ENCODE measurements around the gene AHRR. TPM values are rescaled to one million over a fixed set of nuclear protein-coding genes. Genes with fewer than 3 reads are reported as not detected.
"Not testable (repeated sequence)": the region's sequence is repeated elsewhere in the genome, so short reads cannot be mapped to it uniquely, and the experiment has no call there.

The AHRR gene
- total and polyA plus RNA-seq, 12 donors = 0.07 to 1.2 (median 0.33) TPM; not detected in 2

GRCh38 chr5:401146-402034, 79.9 kb downstream of the AHRR start:
- Histone ChIP-seq H3K4me3 (no peak overlapping the region), H3K27ac (no peak overlapping the region), H3K36me3 (no peaks in the 10 kb centered on the region), H3K4me1 (peaks cover 0 to 18% (median 14%) of the 10 kb centered on the region in 9 donors), H3K27me3 (peaks cover 0 to 30% (median 9%) of the 10 kb centered on the region in 7 donors), H3K9me3 (no peaks in the 10 kb centered on the region)
- TF ChIP-seq CTCF (IDR thresholded peaks at IDR 0.05) = no peak
- no peak for DNase-seq
- ATAC-seq = no peak
- intact Hi-C loops (cut with DNase I) = loop anchor here in 1 of 10 donors (2.0 kb wide), 1 partner anchor 57 kb away; no protein-coding TSS in a partner anchor
- 84 to 89% methylated on average over 24 of the region's 24 CpGs for WGBS, 2 donors

DNA sequence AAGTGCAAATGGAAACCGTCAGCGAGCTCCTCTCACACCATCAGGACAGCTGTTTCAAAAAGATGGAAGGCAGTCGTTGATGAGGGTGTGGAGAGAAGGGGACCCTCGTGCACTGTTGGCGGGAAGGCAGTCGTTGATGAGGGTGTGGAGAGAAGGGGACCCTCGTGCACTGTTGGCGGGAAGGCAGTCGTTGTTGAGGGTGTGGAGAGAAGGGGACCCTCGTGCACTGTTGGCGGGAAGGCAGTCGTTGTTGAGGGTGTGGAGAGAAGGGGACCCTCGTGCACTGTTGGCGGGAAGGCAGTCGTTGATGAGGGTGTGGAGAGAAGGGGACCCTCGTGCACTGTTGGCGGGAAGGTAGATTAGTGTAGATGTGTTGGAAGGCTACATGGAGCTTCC, 80.7 kb downstream of the AHRR start:
- intact Hi-C loops (cut with DNase I) = loop anchor here in 1 of 10 donors (2.0 kb wide), 1 partner anchor 57 kb away; no protein-coding TSS in a partner anchor
- ATAC-seq, DNase-seq, H3K27ac ChIP-seq, H3K9me3 ChIP-seq, H3K4me3 ChIP-seq, H3K36me3 ChIP-seq: not testable (repeated sequence)
- peaks cover 0 to 30% (median 9%) of the 10 kb centered on the region in 7 donors for H3K27me3 ChIP-seq
- H3K4me1 ChIP-seq = peaks cover 0 to 18% (median 14%) of the 10 kb centered on the region in 9 donors
- 89 to 91% methylated on average over 17 of the region's 17 CpGs for WGBS, 2 donors

DNA sequence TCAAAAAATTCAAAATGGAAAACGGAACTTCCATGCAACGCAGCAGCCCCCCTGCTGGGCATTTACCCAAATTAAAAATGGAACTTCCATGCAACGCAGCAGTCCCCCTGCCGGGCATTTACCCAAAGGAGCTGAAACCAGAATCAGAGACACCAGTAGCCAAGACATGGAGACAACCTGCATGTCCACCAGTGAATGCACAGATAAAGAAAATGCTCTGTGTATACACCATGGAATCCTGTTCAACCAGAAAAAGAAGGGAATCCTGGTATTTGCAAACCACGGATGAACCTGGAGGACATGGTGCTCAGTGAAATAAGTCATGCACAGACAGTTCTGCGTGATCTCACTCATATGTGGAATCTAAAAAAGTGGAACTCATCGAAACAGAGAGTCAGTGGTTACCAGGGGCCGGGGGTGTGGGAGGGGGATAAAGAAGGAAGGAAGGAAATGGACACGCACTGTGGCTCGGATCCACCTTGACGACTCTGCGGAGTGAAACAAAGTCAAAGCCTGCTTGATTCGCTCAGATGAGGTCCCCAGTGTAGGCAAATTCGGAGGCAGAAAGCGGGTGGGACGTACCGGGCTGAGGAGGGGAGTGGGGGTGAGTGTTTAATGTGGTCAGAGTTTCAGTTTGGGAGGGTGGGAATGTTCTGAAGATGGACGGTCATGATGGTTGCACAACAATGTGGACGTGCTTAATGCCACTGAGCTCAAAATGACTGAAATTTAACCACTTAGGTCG, 81.3 kb downstream of the AHRR start:
- H3K4me1 ChIP-seq = peaks cover 0 to 18% (median 14%) of the 10 kb centered on the region in 9 donors
- no peaks in the 10 kb centered on the region for H3K36me3 ChIP-seq
- DNase-seq (no peak), ATAC-seq (no peak)
- H3K9me3 ChIP-seq = no peaks in the 10 kb centered on the region
- no peak overlapping the region for H3K4me3 ChIP-seq
- peaks cover 0 to 30% (median 9%) of the 10 kb centered on the region in 7 donors for H3K27me3 ChIP-seq
- 80 to 82% methylated on average over 20 of the region's 20 CpGs for WGBS, 2 donors
- intact Hi-C loops (cut with DNase I) = loop anchor here in 1 of 10 donors (2.0 kb wide), 1 partner anchor 58 kb away; no protein-coding TSS in a partner anchor
- no peak for TF ChIP-seq CTCF (IDR thresholded peaks at IDR 0.05)
- H3K27ac ChIP-seq = no peak overlapping the region

DNA sequence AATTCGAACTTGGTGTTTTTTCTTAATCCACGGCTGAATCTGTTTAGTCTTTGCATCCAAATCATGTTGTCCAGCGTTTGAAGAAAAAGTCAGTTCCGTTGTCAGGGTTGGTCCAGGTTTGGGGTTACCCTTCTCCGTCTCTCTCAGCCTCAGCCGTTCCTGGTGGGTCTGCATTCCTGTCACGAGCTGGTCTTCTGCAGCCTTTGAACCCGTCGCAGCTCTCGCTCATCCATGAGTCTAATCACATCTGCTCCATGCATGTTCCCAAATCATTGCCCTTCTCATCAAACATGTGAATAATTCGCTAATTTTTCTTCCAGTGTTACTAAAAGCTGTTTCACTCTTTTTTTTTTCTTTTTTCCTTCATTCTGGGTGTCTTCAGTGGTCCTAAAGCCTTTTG, 82.5 kb downstream of the AHRR start:
- WGBS, 2 donors = 89% methylated on average over 11 of the region's 11 CpGs
- H3K27ac ChIP-seq = no peak overlapping the region
- H3K9me3 ChIP-seq = no peaks in the 10 kb centered on the region
- DNase-seq = no peak
- no peaks in the 10 kb centered on the region for H3K36me3 ChIP-seq
- peaks cover 0 to 18% (median 14%) of the 10 kb centered on the region in 9 donors for H3K4me1 ChIP-seq
- intact Hi-C loops (cut with DNase I) = loop anchor here in 1 of 10 donors (2.0 kb wide), 1 partner anchor 59 kb away; no protein-coding TSS in a partner anchor
- no peak overlapping the region for H3K4me3 ChIP-seq
- ATAC-seq = no peak
- H3K27me3 ChIP-seq = peaks cover 0 to 30% (median 9%) of the 10 kb centered on the region in 7 donors
- TF ChIP-seq CTCF (IDR thresholded peaks at IDR 0.05) = no peak

Data from heart right ventricle (tissue), 16 donors.